GM19025 (cell line): ENCODE measurements around the gene IL1A.
A peak's percentile ranks its signal among the peaks of the same experiment; 100 is the strongest.
"Not testable (repeated sequence)": the region's sequence is repeated elsewhere in the genome, so short reads cannot be mapped to it uniquely, and the experiment has no call there.

Source experiments
- ATAC-seq: cut with Tn5 transposase; IDR thresholded peaks from one replicate; pipeline ENCODE4 v1.9.1; 2021; ENCODE audit warnings: mild to moderate bottlenecking, low read depth, moderate library complexity; ENCODE audit not compliant: unreplicated experiment

Gene IL1A

DNA sequence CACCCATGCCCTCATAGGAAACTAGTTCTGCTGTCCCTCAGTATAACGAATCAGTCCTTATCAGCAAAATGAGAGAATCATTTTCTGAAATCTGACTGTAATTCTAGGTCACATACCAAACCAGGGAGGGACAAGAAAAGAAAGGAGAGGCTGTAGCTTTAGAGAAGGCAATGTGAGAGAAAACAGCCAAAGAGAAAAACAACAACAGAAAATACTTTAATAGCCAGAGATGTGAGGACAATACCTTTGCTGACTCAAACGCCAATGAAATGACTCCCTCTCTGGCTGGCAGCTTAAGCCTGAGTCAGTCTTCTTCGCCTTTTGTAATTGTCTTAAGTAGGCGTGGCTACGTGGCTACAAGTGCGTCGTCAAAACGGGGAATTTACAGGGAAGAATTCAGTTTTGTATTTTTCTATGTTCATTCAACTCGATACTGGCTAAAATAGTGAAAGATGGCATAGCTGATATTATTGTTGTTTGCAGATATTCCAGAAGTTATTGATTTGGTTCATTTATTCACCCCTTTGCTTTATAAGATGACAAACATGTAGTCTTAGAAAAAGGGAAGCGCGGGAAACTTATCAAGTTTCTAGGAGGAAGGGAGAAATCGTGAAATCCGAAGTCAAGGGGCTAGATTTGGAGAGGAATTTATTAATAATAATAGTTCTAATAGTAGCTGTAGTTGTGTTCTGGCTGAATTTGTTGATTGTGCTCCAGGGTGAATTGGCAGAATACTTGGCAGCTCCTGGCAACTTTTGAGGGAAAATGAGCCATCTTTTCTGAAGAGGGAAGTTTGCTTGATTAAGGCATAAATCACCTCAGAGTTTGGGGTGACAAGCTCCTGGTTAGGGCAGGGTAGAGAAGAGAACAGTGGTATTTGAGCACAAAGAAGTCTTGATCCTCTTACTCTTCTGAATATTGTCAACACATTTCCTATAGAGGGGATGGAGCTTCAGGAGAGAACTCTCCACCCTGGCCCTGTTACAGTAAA, at the start of gene IL1A:
IL1A (minus strand) TSS at position 295 of the 991 bp plus-strand sequence. CDS start 723 bp downstream, outside the sequence.
- no peak for ATAC-seq

DNA sequence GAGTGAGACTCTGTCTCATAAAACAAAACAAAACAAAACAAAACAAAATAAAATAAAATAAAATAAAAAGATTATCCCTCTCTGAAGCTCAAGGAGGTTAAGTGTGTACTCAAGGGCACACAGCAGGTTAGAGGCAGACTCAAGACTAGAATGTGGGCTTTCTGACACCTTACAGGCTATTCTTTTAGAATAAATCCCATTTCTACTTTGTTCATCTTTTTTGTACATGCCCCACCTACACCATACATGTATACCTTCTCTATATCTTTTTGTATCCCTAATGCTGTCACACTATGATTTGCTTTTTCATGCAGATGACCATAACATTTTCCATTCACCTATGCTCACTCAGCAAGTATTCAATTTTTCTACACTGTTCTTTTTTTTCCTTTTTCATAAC, 49.7 kb upstream of the IL1A start:
- no peak for ATAC-seq

- ATAC-seq: not testable (repeated sequence)
These were observed 49.3 kb upstream of the IL1A start for GRCh38 chr2:112833639-112833931.

DNA sequence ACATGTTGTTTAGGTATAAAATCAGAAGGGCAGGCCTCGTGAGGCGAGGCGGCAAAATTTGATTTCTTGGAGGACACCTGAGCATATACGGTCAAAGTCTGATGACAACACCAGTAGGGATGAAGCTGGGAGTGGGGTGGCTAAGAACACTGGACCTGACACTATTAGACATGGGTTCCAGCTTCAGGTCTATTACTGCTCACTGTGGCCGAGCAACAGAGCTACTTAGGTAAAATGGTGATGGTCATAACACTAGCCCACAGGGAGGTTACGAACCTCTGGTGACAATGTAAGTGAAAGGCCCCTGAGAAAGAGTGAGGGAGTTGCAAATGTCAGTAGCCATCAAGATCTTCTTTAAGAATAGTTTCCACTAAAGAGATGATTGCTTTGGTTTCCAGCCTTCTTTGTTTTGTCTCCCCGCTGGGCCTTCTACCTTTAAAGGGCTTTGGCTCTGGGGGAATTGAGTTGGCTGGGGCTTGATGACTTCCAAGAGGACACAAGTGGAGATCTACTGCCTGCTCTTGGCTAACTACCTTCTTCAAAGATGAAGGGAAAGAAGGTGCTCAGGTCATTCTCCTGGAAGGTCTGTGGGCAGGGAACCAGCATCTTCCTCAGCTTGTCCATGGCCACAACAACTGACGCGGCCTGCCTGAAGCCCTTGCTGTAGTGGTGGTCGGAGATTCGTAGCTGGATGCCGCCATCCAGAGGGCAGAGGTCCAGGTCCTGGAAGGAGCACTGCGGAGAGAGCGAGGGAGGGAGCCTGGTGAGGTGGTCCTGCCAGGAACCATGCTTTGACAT, 48.7 kb upstream of the IL1A start:
- ATAC-seq: no peak

DNA sequence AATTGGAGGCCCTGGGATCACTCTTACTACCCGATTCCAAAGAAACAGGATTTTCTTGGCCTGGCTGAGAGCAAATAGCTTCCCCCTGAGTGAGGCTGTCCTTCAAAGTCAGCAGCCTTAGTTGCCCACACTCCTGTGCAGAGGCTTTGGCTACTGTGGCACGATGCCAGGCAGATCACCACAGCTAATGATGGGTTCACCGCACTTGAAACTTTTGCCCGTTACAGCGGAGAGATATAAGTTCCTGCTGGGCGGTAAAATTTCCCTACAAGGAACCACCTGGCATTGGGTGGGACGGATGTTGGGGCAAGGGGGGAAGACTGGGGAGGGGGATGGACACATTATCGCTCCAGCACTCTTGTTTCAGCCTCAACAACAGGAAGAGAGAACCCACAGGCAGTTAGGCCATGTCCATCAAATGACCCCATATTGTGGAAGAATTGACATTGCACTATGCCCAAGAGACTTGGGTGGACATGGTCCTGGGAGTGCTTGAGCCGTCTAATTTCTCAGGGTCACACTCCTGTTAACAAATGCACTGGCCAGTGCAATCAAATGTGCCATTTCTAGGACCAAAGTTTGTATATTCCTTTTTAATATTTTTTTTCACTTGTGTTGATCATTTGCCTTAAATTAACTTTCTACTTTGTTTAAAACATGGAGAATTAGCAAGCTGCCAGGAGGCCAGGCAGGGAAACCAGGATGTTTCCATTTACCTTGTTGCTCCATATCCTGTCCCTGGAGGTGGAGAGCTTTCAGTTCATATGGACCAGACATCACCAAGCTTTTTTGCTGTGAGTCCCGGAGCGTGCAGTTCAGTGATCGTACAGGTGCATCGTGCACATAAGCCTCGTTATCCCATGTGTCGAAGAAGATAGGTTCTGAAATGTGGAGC, 47.9 kb upstream of the IL1A start:
- no peak for ATAC-seq

DNA sequence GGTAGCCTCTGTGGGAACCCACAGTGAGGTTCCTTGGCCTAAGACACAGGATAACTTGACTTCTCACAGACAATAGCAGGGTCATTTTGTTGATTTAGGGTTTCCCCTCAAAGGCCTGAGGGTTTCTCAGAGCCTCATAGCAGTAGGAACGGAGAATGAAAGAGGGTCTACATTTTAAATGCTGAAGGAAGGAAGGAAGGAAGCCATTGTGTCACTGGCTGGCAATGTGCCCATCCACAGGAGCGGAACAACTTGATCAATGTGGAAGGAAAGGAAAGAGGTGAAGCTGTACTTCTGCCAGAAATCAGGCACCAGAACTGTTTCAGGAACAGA, 47.2 kb upstream of the IL1A start:
- no peak for ATAC-seq

DNA sequence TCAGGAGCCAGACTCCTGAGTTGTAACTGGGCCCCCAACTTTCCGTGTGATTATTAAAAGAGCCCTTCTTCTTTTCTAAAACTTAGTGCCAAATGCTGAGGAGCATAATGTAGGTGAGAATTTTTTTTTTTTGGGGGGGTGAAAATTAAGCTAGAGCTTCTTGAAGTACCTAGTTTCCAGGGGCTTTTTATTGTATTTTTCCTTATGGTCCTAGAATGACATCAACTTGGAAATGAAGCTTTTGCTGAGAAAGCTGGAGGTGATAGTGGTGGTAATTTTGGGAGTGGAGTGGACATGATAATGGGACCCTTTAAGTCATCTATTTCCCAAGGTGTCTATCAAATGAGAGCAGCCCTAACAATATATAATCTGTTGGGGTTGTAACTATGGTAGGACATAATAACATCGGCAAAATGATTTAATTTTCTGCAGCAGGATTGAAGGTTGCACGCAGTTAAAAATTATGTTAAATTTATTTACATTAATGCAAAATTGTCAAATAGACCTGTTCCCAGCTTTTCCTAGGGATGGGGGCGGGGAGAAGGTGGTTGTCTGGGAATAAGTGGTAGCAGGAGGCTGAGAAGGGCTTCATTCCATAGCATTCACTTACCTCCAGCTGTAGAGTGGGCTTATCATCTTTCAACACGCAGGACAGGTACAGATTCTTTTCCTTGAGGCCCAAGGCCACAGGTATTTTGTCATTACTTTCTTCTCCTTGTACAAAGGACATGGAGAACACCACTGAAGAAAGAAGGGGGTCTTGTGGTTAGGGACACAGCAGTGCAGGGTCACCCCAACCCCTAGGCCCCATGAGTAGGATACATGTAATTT, 46.6 kb upstream of the IL1A start:
- ATAC-seq: no peak

DNA sequence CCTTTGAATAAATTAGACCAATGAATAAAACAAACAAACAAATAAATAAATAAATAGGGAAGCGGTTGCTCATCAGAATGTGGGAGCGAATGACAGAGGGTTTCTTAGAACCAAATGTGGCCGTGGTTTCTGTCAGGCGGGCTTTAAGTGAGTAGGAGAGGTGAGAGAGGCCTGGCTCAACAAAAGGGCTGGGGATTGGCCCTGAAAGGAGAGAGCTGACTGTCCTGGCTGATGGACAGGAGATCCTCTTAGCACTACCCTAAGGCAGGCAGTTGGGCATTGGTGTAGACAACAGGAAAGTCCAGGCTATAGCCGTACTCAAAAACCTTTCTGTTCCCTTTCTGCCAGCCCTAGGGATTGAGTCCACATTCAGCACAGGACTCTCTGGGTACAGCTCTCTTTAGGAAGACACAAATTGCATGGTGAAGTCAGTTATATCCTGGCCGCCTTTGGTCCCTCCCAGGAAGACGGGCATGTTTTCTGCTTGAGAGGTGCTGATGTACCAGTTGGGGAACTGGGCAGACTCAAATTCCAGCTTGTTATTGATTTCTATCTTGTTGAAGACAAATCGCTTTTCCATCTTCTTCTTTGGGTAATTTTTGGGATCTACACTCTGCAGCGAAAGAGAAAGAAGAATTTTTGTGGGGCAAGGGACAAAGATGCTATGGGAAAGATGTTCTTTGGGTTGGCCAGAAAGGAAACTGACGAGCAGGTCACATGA, 45.8 kb upstream of the IL1A start:
- no peak for ATAC-seq

DNA sequence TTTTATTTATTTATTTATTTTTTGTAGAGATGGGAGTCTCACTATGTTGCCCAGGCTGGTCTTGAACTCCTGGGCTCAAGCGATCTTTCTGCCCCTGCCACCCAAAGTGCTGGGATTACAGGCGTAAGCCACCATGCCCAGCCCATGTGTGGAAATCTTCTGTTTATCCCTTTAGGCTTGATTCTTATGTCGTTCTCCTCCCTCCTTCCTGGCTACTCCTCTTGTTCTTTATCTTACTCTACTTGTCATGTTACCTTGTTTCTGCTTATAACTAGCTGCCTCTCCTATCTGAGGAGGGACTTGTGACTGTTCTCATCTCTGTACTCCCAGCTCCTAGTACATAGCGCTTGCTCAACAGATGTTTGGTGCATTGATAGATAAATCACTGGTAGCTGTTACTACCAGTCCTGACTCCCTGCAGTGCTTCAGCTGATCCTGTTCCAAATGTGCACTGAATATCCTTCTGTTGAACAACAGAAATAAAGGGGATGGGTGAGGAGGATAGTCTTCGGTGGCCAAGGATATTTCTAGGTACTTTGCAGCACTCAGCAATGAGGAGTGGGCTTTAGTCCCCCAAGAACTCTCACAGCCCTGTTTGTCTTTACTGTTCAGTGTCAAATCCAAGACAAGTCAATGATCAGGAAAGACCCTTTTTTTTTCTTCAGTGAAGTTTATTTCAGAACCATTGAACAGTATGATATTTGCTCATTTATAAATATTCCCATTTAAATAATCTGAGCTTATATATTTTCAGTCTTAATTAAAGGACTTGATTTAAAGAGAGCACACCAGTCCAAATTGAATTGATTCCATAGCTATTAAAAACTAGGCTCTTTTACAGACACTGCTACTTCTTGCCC, 45.0 kb upstream of the IL1A start:
- ATAC-seq: no peak

GRCh38 chr2:112828251-112828691, 44.0 kb upstream of the IL1A start:
- ATAC-seq: no peak

GRCh38 chr2:112827604-112828185, 43.4 kb upstream of the IL1A start:
- ATAC-seq: no peak

GRCh38 chr2:112827009-112827408, 42.7 kb upstream of the IL1A start:
- no peak for ATAC-seq

DNA sequence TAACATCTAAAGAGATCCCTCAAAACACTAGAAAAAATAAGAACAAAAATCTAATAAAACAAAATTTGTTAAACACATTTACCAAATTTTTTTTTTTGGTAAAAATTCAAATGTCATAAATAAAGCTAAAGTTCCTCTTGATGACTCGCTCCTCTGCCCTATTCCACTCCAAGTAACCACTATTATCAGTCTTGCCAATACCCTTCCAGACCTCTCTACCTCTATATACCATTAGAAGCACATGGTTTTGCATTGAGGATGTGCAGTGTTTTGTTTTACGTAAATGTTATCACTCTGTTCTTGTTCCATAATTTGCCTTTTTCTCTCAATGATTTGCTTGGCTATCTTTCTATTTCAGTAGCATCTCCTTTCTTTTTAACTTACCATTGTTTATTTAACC, 41.4 kb upstream of the IL1A start:
- ATAC-seq: no peak

GRCh38 chr2:112824694-112825085, 40.4 kb upstream of the IL1A start:
- ATAC-seq: no peak

DNA sequence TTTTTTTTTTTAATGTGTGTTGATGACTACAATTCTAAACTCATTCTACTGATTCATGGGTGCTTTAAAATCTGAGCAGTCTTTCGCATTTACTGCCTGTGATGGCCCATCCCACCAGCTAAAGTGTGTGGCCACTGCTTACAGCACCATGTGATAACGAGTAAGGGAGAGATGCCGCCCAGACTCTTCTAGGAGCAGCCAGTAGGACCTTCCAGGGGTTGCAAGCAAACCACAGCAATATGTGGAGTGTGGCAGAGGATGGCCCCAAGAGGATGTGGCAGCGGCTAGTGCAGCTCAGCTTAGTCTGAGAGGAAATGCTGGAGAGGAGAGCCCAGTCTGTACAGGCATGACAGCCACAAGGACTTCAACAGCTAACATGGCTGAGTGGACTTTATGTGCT, 37.4 kb upstream of the IL1A start:
- ATAC-seq: no peak

- peak; percentile 83 for ATAC-seq
These were observed 36.8 kb upstream of the IL1A start for GRCh38 chr2:112821142-112821541.

DNA sequence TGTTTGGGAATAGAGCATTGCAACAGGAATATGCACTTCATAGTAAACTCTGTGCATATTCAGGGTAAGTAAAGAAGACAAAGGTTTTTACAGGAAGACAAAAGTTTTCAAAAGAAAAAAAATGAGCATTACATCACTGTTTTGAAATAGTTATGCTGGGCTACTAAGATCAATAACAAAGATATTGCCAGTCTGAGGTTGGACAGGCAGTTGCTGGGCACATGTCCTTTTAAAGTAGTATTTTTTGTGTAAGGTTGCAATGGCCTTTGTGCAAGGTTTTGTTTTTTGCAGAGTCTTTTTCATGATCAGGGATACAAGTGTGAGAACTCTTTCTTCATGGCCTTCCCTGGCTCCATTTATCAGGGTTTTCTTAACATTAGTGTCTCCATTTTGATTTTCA, 36.0 kb upstream of the IL1A start:
- ATAC-seq: no peak

GRCh38 chr2:112819081-112819480, 34.8 kb upstream of the IL1A start:
- ATAC-seq: no peak
